Left lung (tissue), 10 donors: ENCODE results near the gene SLC19A1. TPM values are rescaled to one million over a fixed set of nuclear protein-coding genes. Genes with fewer than 3 reads are reported as not detected.
A peak's percentile ranks its signal among the peaks of the same experiment; 100 is the strongest.

ENCODE experiments used
- ATAC-seq: fragments of 200-7000 bp; cut with Tn5 transposase; one replicate; pipeline ENCODE4 v1.9.1; 2020; ENCODE audit warnings: moderate library complexity
- DNase-seq, 4 donors: peaks; one replicate each; pipeline ENCODE4 v3.0.0-alpha.2; 2013 to 2020
- H3K27ac ChIP-seq, 2 donors: fragments of 200-600 bp; sonication (generic) in 1 of 2; one replicate each; pipeline versions ENCODE4 v1.5.0 to v1.8.0; 2020 to 2021
- H3K27me3 ChIP-seq, 2 donors: fragments of 200-600 bp; sonication (generic) in 1 of 2; one replicate each; pipeline versions ENCODE4 v1.5.0 to v1.8.0; 2020 to 2021
- H3K36me3 ChIP-seq, 2 donors: fragments of 200-600 bp; sonication (generic) in 1 of 2; one replicate each; pipeline versions ENCODE4 v1.5.0 to v1.8.0; 2020 to 2021
- H3K4me1 ChIP-seq, 2 donors: fragments of 200-600 bp; one replicate each; pipeline ENCODE4 v1.8.0; 2021
- H3K4me3 ChIP-seq, 2 donors: fragments of 200-600 bp; sonication (generic) in 1 of 2; one replicate each; pipeline versions ENCODE4 v1.5.0 to v1.8.0; 2020 to 2021; ENCODE audit warnings: mild to moderate bottlenecking in 1 of 2
- H3K9me3 ChIP-seq, 2 donors: fragments of 200-600 bp; sonication (generic) in 1 of 2; one replicate each; pipeline versions ENCODE4 v1.5.0 to v1.8.0; 2020 to 2021
- intact Hi-C, 2 donors: fragments of 100-400 bp; cut with DNase I; formaldehyde crosslinking; loops; one replicate each; pipeline versions ENCODE4 v1.11.2 to v1.14.2; 2022
- polyA plus RNA-seq, 6 donors: library from polyadenylated mRNA; unstranded; fragments of 120-200 nt; gene quantifications; one replicate each; pipeline ENCODE4 v1.2.1, GENCODE V29; 2013; ENCODE audit not compliant: insufficient read length in 6 of 6
- total RNA-seq, 2 donors: library from RNA; stranded (reverse); fragmentation: NEBNext Ultra II Directional; extraction: Animal tissue kit (Norgen Biotek cat#: 25700); gene quantifications; one replicate each; pipeline ENCODE4 v1.2.1, GENCODE V29; 2021
- TF ChIP-seq, protein P1 (sequence below), 2 donors: fragments of 200-600 bp; sonication (generic) in 1 of 2; IDR thresholded peaks; one replicate each; pipeline versions ENCODE4 v1.5.0 to v1.8.0; 2021; ENCODE audit warnings: antibody characterized with exemption in 2 of 2
- donor health status: DM: no; HTN: yes; CAD: no.
- donor health status: DM: no; HTN: no; CAD: no.

SLC19A1 gene
- total and polyA plus RNA-seq, 8 donors: 22.4 to 50.4 (median 27.2) TPM

DNA sequence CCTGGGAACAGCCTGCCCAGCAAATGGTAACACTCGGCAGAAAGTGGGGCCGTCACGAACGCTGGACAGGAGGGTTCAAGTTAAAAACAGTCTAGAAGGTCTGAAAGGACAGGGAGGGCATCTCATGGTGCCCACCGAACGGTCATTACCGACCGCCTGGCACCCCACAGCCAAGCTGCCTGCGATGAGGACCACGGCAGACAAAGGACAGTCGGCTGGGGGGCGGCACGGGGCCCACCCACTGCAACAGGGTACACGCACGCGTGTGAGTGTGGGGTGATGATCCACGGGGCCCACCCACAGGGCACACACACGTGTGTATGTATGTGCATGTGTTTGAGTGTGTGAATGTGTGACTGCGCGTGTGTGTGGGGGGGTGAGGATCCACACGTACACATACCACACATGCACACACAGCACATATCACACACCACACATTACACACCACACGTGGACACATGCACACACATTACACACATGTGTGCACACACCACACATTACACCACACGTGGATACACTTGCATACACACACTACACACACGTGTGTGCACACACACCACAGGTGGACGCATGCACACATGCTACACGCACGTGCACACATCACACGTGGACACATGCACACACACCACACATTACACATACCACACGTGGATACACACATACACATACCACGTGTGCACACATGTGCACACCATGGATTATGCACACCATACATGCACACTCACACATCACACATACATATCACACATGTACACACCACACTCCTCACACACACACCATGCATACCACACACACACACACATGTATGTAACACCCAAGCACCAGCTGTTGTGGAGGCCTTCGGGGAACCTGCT lies 63.2 kb downstream of the SLC19A1 start:
- Histone ChIP-seq H3K27ac (peak overlapping the region; percentile 46 to 97), H3K9me3 (no peaks in the 10 kb centered on the region), H3K4me1 (peaks cover 12 to 55% of the 10 kb centered on the region in 2 donors), H3K4me3 (peak overlapping the region in 1 of 2 donors; percentile 17), H3K27me3 (no peaks in the 10 kb centered on the region), H3K36me3 (peaks cover 0 to 49% of the 10 kb centered on the region in 2 donors)
- no peak for ATAC-seq
- TF ChIP-seq, protein P1, sequence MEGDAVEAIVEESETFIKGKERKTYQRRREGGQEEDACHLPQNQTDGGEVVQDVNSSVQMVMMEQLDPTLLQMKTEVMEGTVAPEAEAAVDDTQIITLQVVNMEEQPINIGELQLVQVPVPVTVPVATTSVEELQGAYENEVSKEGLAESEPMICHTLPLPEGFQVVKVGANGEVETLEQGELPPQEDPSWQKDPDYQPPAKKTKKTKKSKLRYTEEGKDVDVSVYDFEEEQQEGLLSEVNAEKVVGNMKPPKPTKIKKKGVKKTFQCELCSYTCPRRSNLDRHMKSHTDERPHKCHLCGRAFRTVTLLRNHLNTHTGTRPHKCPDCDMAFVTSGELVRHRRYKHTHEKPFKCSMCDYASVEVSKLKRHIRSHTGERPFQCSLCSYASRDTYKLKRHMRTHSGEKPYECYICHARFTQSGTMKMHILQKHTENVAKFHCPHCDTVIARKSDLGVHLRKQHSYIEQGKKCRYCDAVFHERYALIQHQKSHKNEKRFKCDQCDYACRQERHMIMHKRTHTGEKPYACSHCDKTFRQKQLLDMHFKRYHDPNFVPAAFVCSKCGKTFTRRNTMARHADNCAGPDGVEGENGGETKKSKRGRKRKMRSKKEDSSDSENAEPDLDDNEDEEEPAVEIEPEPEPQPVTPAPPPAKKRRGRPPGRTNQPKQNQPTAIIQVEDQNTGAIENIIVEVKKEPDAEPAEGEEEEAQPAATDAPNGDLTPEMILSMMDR (IDR thresholded peaks at IDR 0.05): no peak
- peak in 1 of 4 donors; percentile 70 for DNase-seq
- intact Hi-C loops: no loop called here

GRCh38 chr21:45478115-45478801 lies 64.0 kb downstream of the SLC19A1 start:
- DNase-seq (peak; percentile 62 to 90 (median 77)), ATAC-seq (peak; percentile 83)
- H3K27me3 ChIP-seq: no peaks in the 10 kb centered on the region
- H3K4me1 ChIP-seq: peaks cover 12 to 51% of the 10 kb centered on the region in 2 donors
- TF ChIP-seq, protein P1 (IDR thresholded peaks at IDR 0.05): peak; percentile 85 to 88
- no peaks in the 10 kb centered on the region for H3K9me3 ChIP-seq
- intact Hi-C loops: no loop called here
- peak overlapping the region in 1 of 2 donors; percentile 17 for H3K4me3 ChIP-seq
- H3K36me3 ChIP-seq: peaks cover 0 to 49% of the 10 kb centered on the region in 2 donors
- peak overlapping the region; percentile 51 to 97 for H3K27ac ChIP-seq

GRCh38 chr21:45477176-45478114 lies 64.8 kb downstream of the SLC19A1 start:
- H3K27ac ChIP-seq: peak overlapping the region; percentile 51 to 97
- ATAC-seq: peak; percentile 2

DNA sequence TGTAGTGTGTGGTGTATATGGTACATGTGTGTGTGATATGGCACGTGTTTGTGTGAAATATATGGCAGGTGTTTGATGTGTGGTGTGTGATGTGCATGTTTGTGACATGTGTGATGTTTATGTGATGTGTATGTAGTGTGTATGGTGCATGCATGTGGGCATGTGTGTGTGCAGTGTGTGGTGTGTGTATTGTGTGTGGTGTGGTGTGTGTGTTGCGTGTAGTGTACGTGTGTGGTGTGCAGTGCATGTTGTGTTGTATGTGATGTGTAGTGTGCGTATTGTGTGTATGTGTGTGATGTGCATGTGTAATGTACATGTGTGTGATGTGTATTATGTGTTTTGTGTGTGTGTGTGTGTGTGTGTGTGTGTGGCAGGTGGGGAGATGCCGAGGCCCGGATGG lies 65.7 kb downstream of the SLC19A1 start:
- ATAC-seq: no peak

More at GRCh38 chr21:45477176-45478114, 64.8 kb downstream of the SLC19A1 start:
- DNase-seq: peak in 1 of 4 donors; percentile 71
- TF ChIP-seq, protein P1 (IDR thresholded peaks at IDR 0.05): no peak
- Histone ChIP-seq H3K4me3 (peak overlapping the region in 1 of 2 donors; percentile 17), H3K27me3 (no peaks in the 10 kb centered on the region), H3K9me3 (no peaks in the 10 kb centered on the region), H3K36me3 (peaks cover 0 to 41% of the 10 kb centered on the region in 2 donors), H3K4me1 (peaks cover 12 to 43% of the 10 kb centered on the region in 2 donors)
- intact Hi-C loops: no loop called here

More for the DNA sequence above, 65.7 kb downstream of the SLC19A1 start:
- DNase-seq: peak in 1 of 4 donors; percentile 23
- no peak overlapping the region for H3K27ac ChIP-seq
- peaks cover 0 to 34% of the 10 kb centered on the region in 2 donors for H3K36me3 ChIP-seq
- intact Hi-C loops: no loop called here
- no peaks in the 10 kb centered on the region for H3K9me3 ChIP-seq
- H3K4me3 ChIP-seq: no peak overlapping the region
- peaks cover 17 to 42% of the 10 kb centered on the region in 2 donors for H3K4me1 ChIP-seq
- TF ChIP-seq, protein P1 (IDR thresholded peaks at IDR 0.05): no peak
- no peaks in the 10 kb centered on the region for H3K27me3 ChIP-seq
